Endodermal cell (in vitro differentiated cells): ENCODE measurements around the gene NREP. TPM values are rescaled to one million over a fixed set of nuclear protein-coding genes. Genes with fewer than 3 reads are reported as not detected.

Source experiments
- DNase-seq: peaks from one replicate; pipeline ENCODE4 v3.0.0-alpha.2; 2017
- H3K27ac ChIP-seq: 2 replicates; pipeline ENCODE4 v1.5.1; 2013; ENCODE audit warnings: mild to moderate bottlenecking, low read depth, low read length, moderate library complexity
- H3K27me3 ChIP-seq: 2 replicates; pipeline ENCODE4 v1.6.1; 2013; ENCODE audit warnings: mild to moderate bottlenecking, low read length, moderate library complexity; ENCODE audit not compliant: insufficient read depth, control insufficient read depth, poor library complexity, severe bottlenecking
- H3K36me3 ChIP-seq: 2 replicates; pipeline ENCODE4 v1.7.0; 2013; ENCODE audit warnings: mild to moderate bottlenecking, low read length, moderate library complexity; ENCODE audit not compliant: control insufficient read depth, insufficient read depth
- H3K4me1 ChIP-seq: one replicate; pipeline ENCODE4 v1.7.0; 2013; ENCODE audit warnings: low read length; ENCODE audit not compliant: control insufficient read depth, insufficient read depth
- H3K4me3 ChIP-seq: 2 replicates; pipeline ENCODE4 v1.5.1; 2013; ENCODE audit warnings: mild to moderate bottlenecking, low read length, moderate library complexity
- H3K9ac ChIP-seq: 2 replicates; pipeline ENCODE4 v1.6.1; 2013; ENCODE audit warnings: mild to moderate bottlenecking, low read length, moderate library complexity; ENCODE audit not compliant: poor library complexity, severe bottlenecking; ENCODE audit errors: extremely low read depth
- H3K9me3 ChIP-seq: 2 replicates; pipeline ENCODE4 v1.6.1; 2013; ENCODE audit warnings: mild to moderate bottlenecking, low read length, moderate library complexity; ENCODE audit not compliant: control insufficient read depth
- H3K27ac Mint-ChIP-seq: 2 replicates; pipeline ENCODE4 v1.8.0; 2020; ENCODE audit warnings: mixed read lengths
- H3K27me3 Mint-ChIP-seq: 2 replicates; pipeline ENCODE4 v1.8.0; 2021; ENCODE audit warnings: mild to moderate bottlenecking, mixed read lengths; ENCODE audit not compliant: insufficient read depth
- H3K36me3 Mint-ChIP-seq: 2 replicates; pipeline ENCODE4 v1.8.0; 2020; ENCODE audit warnings: low read depth, mixed read lengths
- H3K4me1 Mint-ChIP-seq: 2 replicates; pipeline ENCODE4 v1.8.0; 2020; ENCODE audit warnings: mixed read lengths
- H3K4me3 Mint-ChIP-seq: 2 replicates; pipeline ENCODE4 v1.8.0; 2020; ENCODE audit warnings: mild to moderate bottlenecking, moderate library complexity, mixed read lengths
- H3K9me3 Mint-ChIP-seq: 2 replicates; pipeline ENCODE4 v1.8.0; 2020; ENCODE audit warnings: mild to moderate bottlenecking, mixed read lengths
- CTCF ChIP-seq: fragments of 200-600 bp; sonication (generic); conservative IDR thresholded peaks from 2 replicates; pipeline ENCODE4 v1.5.0; 2021; ENCODE audit warnings: antibody characterized with exemption, mild to moderate bottlenecking
- WGBS, 2 experiments: methylation state at CpG; one replicate each; pipeline versions ENCODE4 v1.1.5 to v1.1.7; 2013; ENCODE audit warnings: missing lambda C conversion rate in 2 of 2, mixed read lengths in 1 of 2; ENCODE audit not compliant: insufficient coverage in 1 of 2, insufficient read length in 1 of 2; 5-methylcytosine and 5-hydroxymethylcytosine counted together
- total RNA-seq, 2 donors: library from RNA; stranded (reverse); fragmentation: NEBNext Ultra II Directional in 1 of 2; extraction: Animal tissue kit (Norgen Biotek cat#: 25700) in 1 of 2; gene quantifications; 2 replicates in 1 of 2; 3 replicates in 1 of 2; pipeline ENCODE4 v1.2.1, GENCODE V29; 2021

Gene NREP
- total RNA-seq, 2 donors from 2014 or later, result 212 to 238 TPM

GRCh38 chr5:111746791-111747190 is 10.2 kb downstream of the NREP start:
- Histone ChIP-seq H3K9ac (no peak overlapping the region), H3K27ac (no peak overlapping the region), H3K4me1 (no peaks in the 10 kb centered on the region), H3K27me3 (no peaks in the 10 kb centered on the region), H3K4me3 (no peak overlapping the region), H3K36me3 (peaks cover 72% of the 10 kb centered on the region), H3K9me3 (no peaks in the 10 kb centered on the region)
- Mint-ChIP-seq H3K4me3 (no peak overlapping the region), H3K27me3 (no peaks in the 10 kb centered on the region), H3K9me3 (no peaks in the 10 kb centered on the region), H3K36me3 (peaks cover 32% of the 10 kb centered on the region), H3K27ac (no peak overlapping the region), H3K4me1 (peaks cover 7% of the 10 kb centered on the region)
- no peak for DNase-seq
- WGBS, 2 experiments, result 91 to 97% methylated on average over 3 to 4 of the region's 4 CpGs
- TF ChIP-seq CTCF, result no peak

- Mint-ChIP-seq H3K36me3 (peaks cover 24% of the 10 kb centered on the region), H3K27ac (no peak overlapping the region), H3K27me3 (no peaks in the 10 kb centered on the region), H3K4me1 (peaks cover 7% of the 10 kb centered on the region), H3K9me3 (no peaks in the 10 kb centered on the region), H3K4me3 (no peak overlapping the region)
- Histone ChIP-seq H3K4me1 (no peaks in the 10 kb centered on the region), H3K9me3 (no peaks in the 10 kb centered on the region), H3K36me3 (peaks cover 59% of the 10 kb centered on the region), H3K27me3 (no peaks in the 10 kb centered on the region), H3K27ac (no peak overlapping the region), H3K9ac (no peak overlapping the region), H3K4me3 (no peak overlapping the region)
- WGBS, 2 experiments, result 92 to 96% methylated on average over 2 to 4 of the region's 4 CpGs
- DNase-seq, result no peak
- TF ChIP-seq CTCF, result no peak
Measured at GRCh38 chr5:111745075-111745739, 11.8 kb downstream of the NREP start.

GRCh38 chr5:111744455-111744854 is 12.5 kb downstream of the NREP start:
- H3K9ac ChIP-seq, result no peak overlapping the region
- H3K4me1 Mint-ChIP-seq, result peaks cover 7% of the 10 kb centered on the region
- no peaks in the 10 kb centered on the region for H3K9me3 ChIP-seq
- no peaks in the 10 kb centered on the region for H3K27me3 ChIP-seq
- H3K27ac Mint-ChIP-seq, result no peak overlapping the region
- peaks cover 51% of the 10 kb centered on the region for H3K36me3 ChIP-seq
- no peak overlapping the region for H3K4me3 ChIP-seq
- no peaks in the 10 kb centered on the region for H3K4me1 ChIP-seq
- 86% methylated on average over 2 of the region's 2 CpGs; no CpG with 5 or more reads in 1 of the 2 experiments for WGBS, 2 experiments
- H3K9me3 Mint-ChIP-seq, result no peaks in the 10 kb centered on the region
- H3K4me3 Mint-ChIP-seq, result no peak overlapping the region
- TF ChIP-seq CTCF, result no peak
- H3K27ac ChIP-seq, result peak overlapping the region; percentile 29
- no peaks in the 10 kb centered on the region for H3K27me3 Mint-ChIP-seq
- no peak for DNase-seq
- H3K36me3 Mint-ChIP-seq, result peaks cover 20% of the 10 kb centered on the region
